Coronary artery (tissue), 2 donors: ENCODE measurements around the gene COPB1.

Experiments used
- DNase-seq: peaks from one replicate; pipeline ENCODE4 v3.0.0-alpha.2; 2017; ENCODE audit warnings: low spot score
- H3K27ac ChIP-seq, 2 donors: fragments of 200-600 bp; sonication (generic); one replicate each; pipeline ENCODE4 v1.5.1; 2016 to 2019
- H3K4me3 ChIP-seq: fragments of 200-600 bp; sonication (generic); 2 replicates; pipeline ENCODE4 v1.5.1; 2016; ENCODE audit warnings: mild to moderate bottlenecking, moderate library complexity
- CTCF ChIP-seq: fragments of 200-600 bp; sonication (generic); IDR thresholded peaks from one replicate; pipeline ENCODE4 v1.5.1; 2019; ENCODE audit warnings: antibody characterized with exemption

COPB1 gene

GRCh38 chr11:14422052-14422813 lies 77.4 kb downstream of the COPB1 start:
- peak; percentile 89 for DNase-seq
- Histone ChIP-seq H3K4me3 (peak overlapping the region; percentile 35), H3K27ac (peak overlapping the region in 1 of 2 donors; percentile 82)
- no peak for TF ChIP-seq CTCF

DNA sequence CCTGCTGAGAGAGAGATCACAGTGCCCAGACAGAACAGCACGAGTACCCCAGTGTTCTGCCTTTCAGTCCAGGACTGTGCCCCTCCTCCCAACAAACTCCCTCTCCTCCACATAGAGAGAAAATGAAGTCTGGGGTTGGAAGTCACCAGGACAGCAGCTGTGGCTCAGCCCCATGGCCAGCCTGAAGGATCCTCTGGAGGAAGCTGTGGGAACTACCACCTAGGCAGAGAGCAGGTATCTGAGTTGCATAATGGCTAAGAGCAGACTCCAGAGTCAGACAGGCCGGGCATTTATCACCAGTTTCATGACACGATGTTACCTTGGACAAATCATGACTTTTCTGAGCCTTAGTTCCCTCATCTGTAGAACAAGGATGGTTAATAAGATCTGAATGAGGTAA lies 79.4 kb downstream of the COPB1 start:
- no peak for DNase-seq
- no peak for TF ChIP-seq CTCF
- H3K27ac ChIP-seq: no peak overlapping the region
- no peak overlapping the region for H3K4me3 ChIP-seq

DNA sequence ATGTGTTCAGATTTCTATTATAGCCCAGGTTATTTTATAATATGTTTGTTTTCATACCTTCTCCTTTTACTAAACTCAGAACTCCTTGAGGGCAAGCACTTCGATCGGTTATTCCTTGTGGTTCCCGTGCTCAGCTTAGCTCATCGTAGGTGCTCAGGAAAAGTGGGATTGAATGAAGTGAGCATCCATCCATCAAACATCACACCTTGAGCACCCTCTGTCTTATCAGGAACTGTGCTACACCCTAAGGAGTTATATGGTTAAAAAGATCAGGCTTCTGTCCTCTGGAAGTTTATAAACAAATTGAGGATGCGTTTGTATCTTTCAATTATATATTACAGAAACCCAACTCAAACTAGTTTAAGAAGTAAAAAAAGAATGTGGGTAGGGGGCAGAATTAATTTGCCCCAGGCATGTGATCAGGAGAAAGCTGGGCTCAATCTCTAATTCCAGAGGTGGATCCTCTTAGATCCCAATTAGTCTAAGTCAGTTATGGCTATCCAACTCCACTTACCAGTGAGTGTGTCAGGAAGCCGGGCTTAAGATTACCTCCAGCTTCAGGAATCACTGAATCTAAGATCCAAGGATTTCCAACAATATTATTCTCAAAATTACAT lies 80.7 kb downstream of the COPB1 start:
- no peak overlapping the region for H3K27ac ChIP-seq
- DNase-seq: no peak

GRCh38 chr11:14417617-14418374 lies 81.8 kb downstream of the COPB1 start:
- H3K27ac ChIP-seq: peak overlapping the region in 1 of 2 donors; percentile 3
- no peak for DNase-seq
- H3K4me3 ChIP-seq: no peak overlapping the region

More for the DNA sequence above, 80.7 kb downstream of the COPB1 start:
- H3K4me3 ChIP-seq: no peak overlapping the region
- no peak for TF ChIP-seq CTCF

DNA sequence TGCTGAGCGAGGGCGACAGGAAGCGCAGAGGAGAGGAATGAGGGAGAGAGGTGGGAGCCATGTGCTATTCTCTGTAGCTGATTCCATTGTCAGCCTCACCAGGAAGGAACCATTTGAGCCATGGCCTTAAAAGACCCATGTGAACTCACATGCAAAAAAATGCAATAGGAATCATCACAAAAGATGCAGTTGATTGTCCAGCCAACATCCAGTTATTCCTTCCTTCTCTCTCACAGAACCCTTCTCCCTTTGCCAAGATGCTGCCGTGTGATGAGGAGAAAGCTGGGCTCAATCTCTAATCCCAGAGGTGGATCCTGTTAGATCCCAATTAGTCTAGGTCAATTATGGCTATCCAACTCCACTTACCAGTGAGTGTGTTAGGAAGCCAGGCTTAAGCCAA lies 82.4 kb downstream of the COPB1 start:
- no peak for TF ChIP-seq CTCF
- no peak overlapping the region for H3K4me3 ChIP-seq
- DNase-seq: no peak
- peak overlapping the region in 1 of 2 donors; percentile 3 for H3K27ac ChIP-seq

More at GRCh38 chr11:14417617-14418374, 81.8 kb downstream of the COPB1 start:
- TF ChIP-seq CTCF: no peak

DNA sequence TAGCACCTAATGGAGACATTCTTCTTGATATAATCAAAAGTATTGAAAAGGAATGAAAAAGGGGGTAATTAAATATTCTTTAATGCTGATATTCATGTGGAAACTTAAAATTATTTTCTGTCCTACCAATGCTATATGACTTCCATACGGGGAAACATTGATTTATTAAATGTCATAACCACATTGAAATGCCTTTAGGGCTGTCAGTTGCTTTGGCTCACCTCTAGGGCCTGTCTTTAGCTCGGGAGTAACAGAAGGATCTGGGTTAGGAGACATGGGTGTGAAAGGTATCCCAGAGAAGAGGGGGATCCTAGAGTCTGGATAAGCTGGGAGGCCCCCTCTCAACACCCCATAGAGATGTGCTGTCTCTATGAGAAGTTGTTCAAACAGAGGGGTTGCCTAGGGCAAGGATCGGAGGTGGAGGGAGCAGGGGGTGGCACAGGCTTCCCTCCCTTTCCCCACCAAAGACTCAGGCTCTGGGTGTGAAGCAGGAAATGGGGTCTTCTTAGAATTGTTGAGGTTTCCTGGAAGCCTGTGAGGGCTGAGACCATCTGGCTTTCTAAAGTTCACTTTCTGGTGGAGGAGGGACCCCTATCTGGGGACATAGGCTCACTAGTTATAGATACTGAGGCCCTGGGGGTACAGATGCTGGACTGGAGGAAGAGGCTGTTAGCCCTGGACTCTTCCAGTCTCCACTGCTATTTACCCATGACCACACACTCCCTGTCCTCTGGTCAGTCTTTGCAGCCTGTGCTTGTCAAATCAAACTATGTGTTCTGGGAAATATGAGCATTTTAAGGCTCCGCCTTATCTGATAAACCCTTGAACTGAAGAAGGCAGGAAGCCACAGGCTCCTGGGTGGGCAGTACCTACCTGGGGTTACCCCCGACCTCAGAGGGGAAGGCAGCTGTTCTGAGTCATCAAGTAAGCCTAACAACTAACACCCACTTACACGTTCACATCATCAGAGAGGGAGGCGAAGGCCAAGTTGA lies 84.8 kb downstream of the COPB1 start:
- no peak for TF ChIP-seq CTCF
- peak overlapping the region; percentile 5 to 29 for H3K27ac ChIP-seq

More for the DNA sequence above, 84.8 kb downstream of the COPB1 start:
- H3K4me3 ChIP-seq: no peak overlapping the region
- DNase-seq: no peak
